Measurements from ENCODE around the gene UGT2A2.

Gene UGT2A2

GRCh38 chr4:69576251-69576877 is 63.1 kb downstream of the UGT2A2 start:
- no peak for DNase-seq (ENCODE audit: low spot score)

- no peak for DNase-seq (ENCODE audit: low spot score)
Measured at GRCh38 chr4:69568787-69569186, 70.7 kb downstream of the UGT2A2 start.

- DNase-seq (ENCODE audit: low spot score): no peak
Measured at GRCh38 chr4:69563424-69563823, 76.0 kb downstream of the UGT2A2 start.

- DNase-seq (ENCODE audit: low spot score): no peak
Measured at GRCh38 chr4:69549651-69550050, 89.8 kb downstream of the UGT2A2 start.

GRCh38 chr4:69546134-69546765 is 93.2 kb downstream of the UGT2A2 start:
- no peak for DNase-seq (ENCODE audit: low spot score)

Data from activated CD4-positive, alpha-beta T cell treated with anti-CD3 and anti-CD28 coated beads, Interleukin-2, Interleukin-4, amounts not matched to agents 100 ng/mL and 50 ng/mL, durations not matched to agents 16 hours and 8 hours (primary cell).